ENCODE data around the gene PRAMEF15.
"Not testable (repeated sequence)": the region's sequence is repeated elsewhere in the genome, so short reads cannot be mapped to it uniquely, and the experiment has no call there.

Gene PRAMEF15

DNA sequence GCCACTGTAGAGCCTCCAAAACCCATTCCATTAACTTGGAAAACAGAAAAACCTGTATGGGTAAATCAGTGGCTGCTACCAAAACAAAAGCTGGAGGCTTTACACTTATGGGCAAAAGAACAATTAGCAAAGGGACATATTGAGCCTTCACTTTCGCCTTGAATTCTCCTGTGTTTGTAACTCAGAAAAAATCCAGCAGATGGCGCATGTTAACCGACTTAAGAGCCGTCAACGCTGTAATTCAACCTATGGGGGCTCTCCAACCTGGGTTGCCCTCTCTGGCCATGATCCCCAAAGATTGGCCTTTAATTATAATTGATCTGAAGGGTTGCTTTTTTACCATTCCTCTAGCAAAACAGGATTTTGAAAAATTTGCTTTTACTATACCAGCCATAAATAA lies 41.4 kb downstream of the PRAMEF15 start:
- not testable (repeated sequence) for H3K4me1 ChIP-seq (ENCODE audit: control insufficient read depth, insufficient read depth, low read length); H3K27me3 ChIP-seq (ENCODE audit: control insufficient read depth, insufficient read depth, low read length); H3K27ac ChIP-seq (ENCODE audit: low read depth, low read length); H3K36me3 ChIP-seq (ENCODE audit: control insufficient read depth, insufficient read depth, low read length); H3K9ac ChIP-seq (ENCODE audit: low read length); H3K4me3 ChIP-seq (ENCODE audit: low read length)

DNA sequence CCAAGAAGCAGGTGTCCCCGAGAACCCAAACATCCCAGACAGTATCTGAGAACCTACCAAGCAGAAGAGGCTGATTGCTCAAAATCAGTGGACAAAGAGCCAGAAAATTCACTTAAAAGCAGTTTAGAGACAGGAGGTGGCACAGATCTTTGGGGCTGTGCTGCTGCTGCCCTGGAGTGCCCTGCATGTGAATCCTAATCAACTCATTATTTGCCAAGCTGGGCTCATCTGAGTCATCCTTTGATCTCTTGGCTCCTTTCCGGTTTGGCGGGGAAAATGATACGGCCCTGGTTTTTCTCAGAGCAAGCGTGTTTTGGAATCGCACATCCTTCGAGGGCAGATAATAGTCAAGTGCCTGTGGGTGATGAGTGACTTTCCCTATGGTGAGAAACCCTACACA lies 47.0 kb downstream of the PRAMEF15 start:
- not testable (repeated sequence) for H3K9ac ChIP-seq (ENCODE audit: low read length); H3K4me3 ChIP-seq (ENCODE audit: low read length); H3K36me3 ChIP-seq (ENCODE audit: control insufficient read depth, insufficient read depth, low read length)

DNA sequence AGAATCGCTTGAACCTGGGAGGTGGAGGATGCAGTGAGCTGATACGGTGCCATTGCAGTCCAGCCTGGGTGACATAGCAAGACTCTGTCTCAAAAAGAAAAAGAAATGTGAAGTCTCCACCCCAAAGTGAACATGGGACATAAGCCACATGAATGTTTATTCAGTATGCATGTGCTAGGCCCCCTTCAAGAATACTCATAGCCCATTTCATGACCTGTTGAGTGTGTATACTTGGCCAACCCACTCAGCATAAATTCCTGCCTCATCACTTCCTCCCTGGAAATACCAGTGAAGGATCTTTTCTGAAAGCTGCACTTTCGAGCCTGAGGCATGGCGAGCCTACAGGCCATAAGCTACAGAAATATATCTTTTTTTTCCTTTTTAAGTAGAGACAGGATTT lies 49.5 kb downstream of the PRAMEF15 start:
- H3K9ac ChIP-seq (ENCODE audit: low read length); H3K4me3 ChIP-seq (ENCODE audit: low read length); H3K27me3 ChIP-seq (ENCODE audit: control insufficient read depth, insufficient read depth, low read length); H3K36me3 ChIP-seq (ENCODE audit: control insufficient read depth, insufficient read depth, low read length); H3K4me1 ChIP-seq (ENCODE audit: control insufficient read depth, insufficient read depth, low read length); H3K27ac ChIP-seq (ENCODE audit: low read depth, low read length): not testable (repeated sequence)

More for the DNA sequence above, 47.0 kb downstream of the PRAMEF15 start:
- H3K27ac ChIP-seq (ENCODE audit: low read depth, low read length); H3K27me3 ChIP-seq (ENCODE audit: control insufficient read depth, insufficient read depth, low read length); H3K4me1 ChIP-seq (ENCODE audit: control insufficient read depth, insufficient read depth, low read length): not testable (repeated sequence)

DNA sequence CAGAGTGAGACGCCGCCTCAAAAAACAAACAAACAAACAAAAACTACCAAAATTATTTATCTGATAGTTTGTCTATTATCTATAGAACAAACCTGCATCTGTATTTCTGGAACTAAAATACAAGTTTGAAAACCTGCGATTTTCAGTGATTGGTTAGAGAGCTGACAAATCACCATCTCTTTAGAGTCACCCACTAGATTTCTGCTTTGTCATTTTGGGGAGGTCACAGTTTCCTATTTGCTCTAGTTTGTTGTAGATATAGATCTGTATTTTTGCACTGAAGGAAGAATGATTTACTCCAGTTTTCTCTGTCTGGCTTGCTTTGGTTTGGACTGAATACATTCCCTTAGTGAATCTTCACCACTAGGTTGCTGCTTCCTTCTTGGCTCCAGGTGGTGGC lies 51.2 kb downstream of the PRAMEF15 start:
- not testable (repeated sequence) for H3K4me3 ChIP-seq (ENCODE audit: low read length); H3K27me3 ChIP-seq (ENCODE audit: control insufficient read depth, insufficient read depth, low read length); H3K27ac ChIP-seq (ENCODE audit: low read depth, low read length); H3K9ac ChIP-seq (ENCODE audit: low read length); H3K36me3 ChIP-seq (ENCODE audit: control insufficient read depth, insufficient read depth, low read length); H3K4me1 ChIP-seq (ENCODE audit: control insufficient read depth, insufficient read depth, low read length)

DNA sequence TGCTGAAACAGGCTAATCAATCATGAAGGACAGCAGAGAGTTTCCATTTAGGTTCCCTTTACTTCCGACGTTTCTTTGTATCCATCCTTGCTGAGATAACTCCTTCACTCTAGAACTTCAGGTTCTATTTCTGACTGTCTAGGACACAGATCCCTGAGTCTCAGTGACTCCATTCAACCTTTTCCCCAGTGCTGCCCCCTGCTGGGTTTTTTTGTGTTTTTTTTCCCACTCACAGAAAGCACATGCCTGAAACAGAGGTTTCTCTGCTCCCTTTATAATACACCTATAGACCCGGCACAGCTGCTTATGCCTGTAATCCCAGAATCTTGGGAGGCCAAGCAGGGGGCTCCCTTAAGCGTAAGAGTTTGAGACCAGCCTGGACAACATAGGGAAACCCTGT lies 53.2 kb downstream of the PRAMEF15 start:
- not testable (repeated sequence) for H3K9ac ChIP-seq (ENCODE audit: low read length); H3K4me3 ChIP-seq (ENCODE audit: low read length); H3K27ac ChIP-seq (ENCODE audit: low read depth, low read length); H3K36me3 ChIP-seq (ENCODE audit: control insufficient read depth, insufficient read depth, low read length); H3K4me1 ChIP-seq (ENCODE audit: control insufficient read depth, insufficient read depth, low read length); H3K27me3 ChIP-seq (ENCODE audit: control insufficient read depth, insufficient read depth, low read length)
